K562 (cell line): ENCODE results near the gene ASB7.

Experiments used
- BDP1 ChIP-seq: IDR thresholded peaks from 3 replicates; pipeline ENCODE4 v1.6.1; 2011; ENCODE audit not compliant: insufficient read length, insufficient read depth
- GABPA ChIP-seq: fragments of 200-800 bp; sonication (Bioruptor generic); conservative IDR thresholded peaks from 2 replicates; pipeline ENCODE4 v1.6.1; 2016; ENCODE audit warnings: low read depth, missing genetic modification characterization, missing compliant biosample characterization
- HIVEP1 ChIP-seq: fragments of 250-450 bp; sonication (Bioruptor Pico); IDR thresholded peaks from 2 replicates; pipeline ENCODE4 v1.4.0; 2020; ENCODE audit warnings: mild to moderate bottlenecking
- TAF1 ChIP-seq: IDR thresholded peaks from 2 replicates; pipeline ENCODE4 v1.6.1; 2011; ENCODE audit warnings: mild to moderate bottlenecking, low read length, moderate library complexity; ENCODE audit not compliant: insufficient read depth, control insufficient read depth, severe bottlenecking; ENCODE audit errors: extremely low read depth

- TF ChIP-seq HIVEP1 (no peak), TAF1 (no peak), GABPA (tag) (no peak), BDP1 (no peak)
Measured at GRCh38 chr15:100692671-100693070, 90.3 kb downstream of the ASB7 start.
